Urothelium cell line (cell line): ENCODE measurements around the gene RPL13A.

Experiments used
- DNase-seq: peaks from one replicate; pipeline ENCODE4 v3.0.0; 2011; ENCODE audit warnings: low spot score, mixed read lengths
- FAIRE-seq: peaks from 2 replicates; lab custom pipeline; 2011; peaks lifted over from hg19 to GRCh38; lab: Jason Lieb, UNC

Gene RPL13A

GRCh38 chr19:49539192-49539952 lies 52.0 kb downstream of the RPL13A start:
- DNase-seq: no peak
- no peak for FAIRE-seq
